ENCODE measurements around the gene HTR1B.

Gene HTR1B

GRCh38 chr6:77492530-77492929 lies 29.2 kb upstream of the HTR1B start:
- H3K18ac ChIP-seq (ENCODE audit: low read length): no peak overlapping the region
- H2BK12ac ChIP-seq (ENCODE audit: low read length): no peak overlapping the region
- no peaks in the 10 kb centered on the region for H3K79me1 ChIP-seq (ENCODE audit: low read depth, low read length)
- no peak overlapping the region for H2BK5ac ChIP-seq (ENCODE audit: low read length)
- H3K27ac ChIP-seq (replicated peaks; ENCODE audit: low read length): no peak overlapping the region
- no peak overlapping the region for H3K23ac ChIP-seq (ENCODE audit: low read depth, low read length, poor library complexity)
- H3K9ac ChIP-seq (ENCODE audit: low read depth, low read length, poor library complexity): no peak overlapping the region
- H3K27me3 ChIP-seq (ENCODE audit: control insufficient read depth in 3 of 3, insufficient read depth in 3 of 3, low read depth in 1 of 3, low read length in 3 of 3): no peaks in the 10 kb centered on the region
- DNase-seq (ENCODE audit: low spot score): no peak
- H3K4me2 ChIP-seq (ENCODE audit: insufficient read depth, low read length, poor library complexity, severe bottlenecking): no peak overlapping the region
- H2AFZ ChIP-seq (ENCODE audit: low read length): no peak overlapping the region
- no CpG with 5 or more reads among the region's 2 CpGs for WGBS, 2 donors (ENCODE audit: extremely low coverage in 2 of 2, insufficient read length in 2 of 2, insufficient replicate concordance in 1 of 2)
- H2BK120ac ChIP-seq (ENCODE audit: low read depth, low read length): no peak overlapping the region
- H2BK15ac ChIP-seq (ENCODE audit: low read length): no peak overlapping the region
- H3K36me3 ChIP-seq (replicated peaks in 1 of 2; ENCODE audit: control insufficient read depth in 2 of 2, insufficient read depth in 2 of 2, low read length in 2 of 2): no peaks in the 10 kb centered on the region
- no peak overlapping the region for H3K4ac ChIP-seq (ENCODE audit: low read length)
- no peaks in the 10 kb centered on the region for H3K4me1 ChIP-seq (ENCODE audit: control insufficient read depth in 2 of 2, insufficient read depth in 1 of 2, low read depth in 1 of 2, low read length in 2 of 2)
- no peak overlapping the region for H2AK5ac ChIP-seq (ENCODE audit: low read depth, low read length)
- no peak overlapping the region for H4K91ac ChIP-seq (ENCODE audit: low read depth, low read length, poor library complexity)
- no peaks in the 10 kb centered on the region for H3K9me3 ChIP-seq (replicated peaks in 1 of 2; ENCODE audit: control insufficient read depth in 2 of 2, insufficient read depth in 1 of 2, low read depth in 1 of 2, low read length in 2 of 2)
- no peak overlapping the region for H3K14ac ChIP-seq (ENCODE audit: low read length)
- no peak overlapping the region for H3K4me3 ChIP-seq (ENCODE audit: low read length in 2 of 2)
- no peak overlapping the region for H4K8ac ChIP-seq (ENCODE audit: low read depth, low read length)

- Histone ChIP-seq H3K27me3 (ENCODE audit: control insufficient read depth in 3 of 3, insufficient read depth in 3 of 3, low read depth in 1 of 3, low read length in 3 of 3) (no peaks in the 10 kb centered on the region), H3K4me1 (ENCODE audit: control insufficient read depth in 2 of 2, insufficient read depth in 1 of 2, low read depth in 1 of 2, low read length in 2 of 2) (no peaks in the 10 kb centered on the region), H4K91ac (ENCODE audit: low read depth, low read length, poor library complexity) (no peak overlapping the region), H3K14ac (ENCODE audit: low read length) (no peak overlapping the region), H4K8ac (ENCODE audit: low read depth, low read length) (no peak overlapping the region), H3K9me3 (replicated peaks in 1 of 2; ENCODE audit: control insufficient read depth in 2 of 2, insufficient read depth in 1 of 2, low read depth in 1 of 2, low read length in 2 of 2) (no peaks in the 10 kb centered on the region), H3K4me2 (ENCODE audit: insufficient read depth, low read length, poor library complexity, severe bottlenecking) (no peak overlapping the region), H3K4me3 (ENCODE audit: low read length in 2 of 2) (no peak overlapping the region), H3K18ac (ENCODE audit: low read length) (no peak overlapping the region), H2AK5ac (ENCODE audit: low read depth, low read length) (no peak overlapping the region), H2AFZ (ENCODE audit: low read length) (no peak overlapping the region), H3K36me3 (replicated peaks in 1 of 2; ENCODE audit: control insufficient read depth in 2 of 2, insufficient read depth in 2 of 2, low read length in 2 of 2) (no peaks in the 10 kb centered on the region), H3K79me1 (ENCODE audit: low read depth, low read length) (no peaks in the 10 kb centered on the region), H2BK120ac (ENCODE audit: low read depth, low read length) (no peak overlapping the region), H3K9ac (ENCODE audit: low read depth, low read length, poor library complexity) (no peak overlapping the region), H3K27ac (replicated peaks; ENCODE audit: low read length) (no peak overlapping the region), H3K23ac (ENCODE audit: low read depth, low read length, poor library complexity) (no peak overlapping the region), H2BK12ac (ENCODE audit: low read length) (no peak overlapping the region), H2BK15ac (ENCODE audit: low read length) (no peak overlapping the region), H2BK5ac (ENCODE audit: low read length) (no peak overlapping the region), H3K4ac (ENCODE audit: low read length) (no peak overlapping the region)
- no peak for DNase-seq (ENCODE audit: low spot score)
- no CpG with 5 or more reads among the region's 1 CpG for WGBS, 2 donors (ENCODE audit: extremely low coverage in 2 of 2, insufficient read length in 2 of 2, insufficient replicate concordance in 1 of 2)
Measured at GRCh38 chr6:77487808-77488425, 24.6 kb upstream of the HTR1B start.

GRCh38 chr6:77482981-77483380 lies 19.7 kb upstream of the HTR1B start:
- WGBS, 2 donors (ENCODE audit: extremely low coverage in 2 of 2, insufficient read length in 2 of 2, insufficient replicate concordance in 1 of 2): no CpG with 5 or more reads among the region's 1 CpG
- no peaks in the 10 kb centered on the region for H3K36me3 ChIP-seq (replicated peaks in 1 of 2; ENCODE audit: control insufficient read depth in 2 of 2, insufficient read depth in 2 of 2, low read length in 2 of 2)
- no peak overlapping the region for H2AFZ ChIP-seq (ENCODE audit: low read length)
- no peak overlapping the region for H3K14ac ChIP-seq (ENCODE audit: low read length)
- H3K18ac ChIP-seq (ENCODE audit: low read length): no peak overlapping the region
- H3K79me1 ChIP-seq (ENCODE audit: low read depth, low read length): no peaks in the 10 kb centered on the region
- no peak overlapping the region for H3K9ac ChIP-seq (ENCODE audit: low read depth, low read length, poor library complexity)
- no peak overlapping the region for H3K23ac ChIP-seq (ENCODE audit: low read depth, low read length, poor library complexity)
- no peaks in the 10 kb centered on the region for H3K9me3 ChIP-seq (replicated peaks in 1 of 2; ENCODE audit: control insufficient read depth in 2 of 2, insufficient read depth in 1 of 2, low read depth in 1 of 2, low read length in 2 of 2)
- no peak overlapping the region for H3K4ac ChIP-seq (ENCODE audit: low read length)
- no peak overlapping the region for H3K4me3 ChIP-seq (ENCODE audit: low read length in 2 of 2)
- H2BK15ac ChIP-seq (ENCODE audit: low read length): no peak overlapping the region
- no peak overlapping the region for H4K91ac ChIP-seq (ENCODE audit: low read depth, low read length, poor library complexity)
- H2BK5ac ChIP-seq (ENCODE audit: low read length): no peak overlapping the region
- H2AK5ac ChIP-seq (ENCODE audit: low read depth, low read length): no peak overlapping the region
- DNase-seq (ENCODE audit: low spot score): no peak
- H4K8ac ChIP-seq (ENCODE audit: low read depth, low read length): no peak overlapping the region
- H3K4me1 ChIP-seq (ENCODE audit: control insufficient read depth in 2 of 2, insufficient read depth in 1 of 2, low read depth in 1 of 2, low read length in 2 of 2): no peaks in the 10 kb centered on the region
- H2BK12ac ChIP-seq (ENCODE audit: low read length): no peak overlapping the region
- no peak overlapping the region for H3K4me2 ChIP-seq (ENCODE audit: insufficient read depth, low read length, poor library complexity, severe bottlenecking)
- no peaks in the 10 kb centered on the region for H3K27me3 ChIP-seq (ENCODE audit: control insufficient read depth in 3 of 3, insufficient read depth in 3 of 3, low read depth in 1 of 3, low read length in 3 of 3)
- no peak overlapping the region for H2BK120ac ChIP-seq (ENCODE audit: low read depth, low read length)
- no peak overlapping the region for H3K27ac ChIP-seq (replicated peaks; ENCODE audit: low read length)

- Histone ChIP-seq H2AK5ac (ENCODE audit: low read depth, low read length) (no peak overlapping the region), H3K4me2 (ENCODE audit: insufficient read depth, low read length, poor library complexity, severe bottlenecking) (no peak overlapping the region), H3K23ac (ENCODE audit: low read depth, low read length, poor library complexity) (no peak overlapping the region), H3K4ac (ENCODE audit: low read length) (no peak overlapping the region), H2BK120ac (ENCODE audit: low read depth, low read length) (no peak overlapping the region), H3K36me3 (replicated peaks in 1 of 2; ENCODE audit: control insufficient read depth in 2 of 2, insufficient read depth in 2 of 2, low read length in 2 of 2) (no peaks in the 10 kb centered on the region), H3K9me3 (replicated peaks in 1 of 2; ENCODE audit: control insufficient read depth in 2 of 2, insufficient read depth in 1 of 2, low read depth in 1 of 2, low read length in 2 of 2) (no peaks in the 10 kb centered on the region), H2BK15ac (ENCODE audit: low read length) (no peak overlapping the region), H3K9ac (ENCODE audit: low read depth, low read length, poor library complexity) (no peak overlapping the region), H4K91ac (ENCODE audit: low read depth, low read length, poor library complexity) (no peak overlapping the region), H3K27me3 (ENCODE audit: control insufficient read depth in 3 of 3, insufficient read depth in 3 of 3, low read depth in 1 of 3, low read length in 3 of 3) (no peaks in the 10 kb centered on the region), H3K27ac (replicated peaks; ENCODE audit: low read length) (no peak overlapping the region), H3K14ac (ENCODE audit: low read length) (no peak overlapping the region), H4K8ac (ENCODE audit: low read depth, low read length) (no peak overlapping the region), H2BK12ac (ENCODE audit: low read length) (no peak overlapping the region), H3K18ac (ENCODE audit: low read length) (no peak overlapping the region), H3K4me3 (ENCODE audit: low read length in 2 of 2) (no peak overlapping the region), H2BK5ac (ENCODE audit: low read length) (no peak overlapping the region), H3K79me1 (ENCODE audit: low read depth, low read length) (no peaks in the 10 kb centered on the region), H3K4me1 (ENCODE audit: control insufficient read depth in 2 of 2, insufficient read depth in 1 of 2, low read depth in 1 of 2, low read length in 2 of 2) (no peaks in the 10 kb centered on the region), H2AFZ (ENCODE audit: low read length) (no peak overlapping the region)
- no peak for DNase-seq (ENCODE audit: low spot score)
- WGBS, 2 donors (ENCODE audit: extremely low coverage in 2 of 2, insufficient read length in 2 of 2, insufficient replicate concordance in 1 of 2): no CpG with 5 or more reads among the region's 10 CpGs
Measured at GRCh38 chr6:77474973-77475372, 11.7 kb upstream of the HTR1B start.

Measured in neuronal stem cell (in vitro differentiated cells).